Retina (tissue), 1 donor: Measurements from ENCODE around the gene CD276.
"Not testable (repeated sequence)": the region's sequence is repeated elsewhere in the genome, so short reads cannot be mapped to it uniquely, and the experiment has no call there.

Experiments used
- DNase-seq: peaks from one replicate; pipeline ENCODE4 v3.0.0-alpha.2; 2016

The CD276 gene

GRCh38 chr15:73712107-73712506 lies 27.9 kb downstream of the CD276 start:
- no peak for DNase-seq

GRCh38 chr15:73714695-73715301 lies 30.6 kb downstream of the CD276 start:
- no peak for DNase-seq

DNA sequence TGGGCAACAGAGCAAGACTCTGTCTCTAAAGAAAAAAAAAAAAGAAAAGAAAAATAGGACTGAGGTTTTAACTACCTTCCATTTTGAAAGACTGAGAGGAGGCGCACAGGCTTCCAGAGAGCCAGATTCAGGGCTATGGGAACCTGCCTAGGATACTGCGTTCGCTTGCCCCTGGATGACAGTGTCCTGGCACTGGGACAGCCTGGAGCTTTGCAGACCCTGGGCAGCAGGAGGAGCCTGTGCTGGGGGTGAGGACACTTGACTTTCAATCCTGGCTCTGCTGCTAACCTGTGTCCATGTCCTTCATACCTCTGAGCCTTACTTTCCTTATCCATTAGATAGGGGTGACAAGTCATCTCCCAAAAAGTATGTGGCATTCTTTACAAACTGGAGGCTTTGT lies 31.2 kb downstream of the CD276 start:
- no peak for DNase-seq

GRCh38 chr15:73716417-73716816 lies 32.2 kb downstream of the CD276 start:
- DNase-seq = no peak

GRCh38 chr15:73717206-73717605 lies 33.0 kb downstream of the CD276 start:
- no peak for DNase-seq

GRCh38 chr15:73717802-73718201 lies 33.6 kb downstream of the CD276 start:
- no peak for DNase-seq

DNA sequence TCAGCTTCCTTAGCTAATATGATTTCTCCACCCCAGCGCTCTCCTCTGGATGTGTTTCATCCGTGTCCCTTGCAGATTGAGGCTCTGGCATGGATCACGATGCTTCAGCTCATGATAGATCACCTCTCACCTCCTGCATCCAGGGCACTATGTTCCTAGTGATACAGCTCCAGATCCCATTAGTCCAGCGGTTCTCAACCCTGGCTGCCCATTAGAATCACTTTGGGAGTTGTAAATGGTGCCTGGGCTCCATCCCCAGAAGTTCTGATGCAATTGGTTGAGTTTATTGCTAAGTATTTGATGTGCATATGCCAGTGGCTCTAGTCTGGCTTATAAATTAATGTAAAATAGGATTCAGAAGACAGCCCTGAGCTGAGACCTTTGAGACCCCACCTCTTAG lies 34.5 kb downstream of the CD276 start:
- DNase-seq = no peak

- DNase-seq = no peak
Observed at GRCh38 chr15:73722425-73722824, 38.2 kb downstream of the CD276 start.

DNA sequence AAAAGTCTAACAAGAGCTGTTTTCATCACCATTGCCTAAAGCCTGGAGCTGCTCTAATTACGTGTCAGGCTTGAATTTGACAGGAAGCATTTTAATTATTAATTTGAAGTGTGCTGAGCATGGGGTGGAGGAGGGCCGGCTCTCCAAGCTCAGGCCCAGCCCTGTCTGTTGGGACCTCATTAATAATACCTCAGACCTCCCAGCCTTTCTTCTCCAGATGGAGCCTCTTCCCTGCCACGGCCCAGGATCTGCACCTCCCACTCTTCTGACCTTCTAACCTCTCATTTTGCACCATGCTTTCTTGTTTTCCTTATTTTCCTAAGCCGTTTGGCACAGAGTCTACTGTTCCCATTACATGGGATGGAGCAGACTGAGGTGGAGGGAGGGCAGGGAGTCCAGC lies 39.0 kb downstream of the CD276 start:
- no peak for DNase-seq

GRCh38 chr15:73724212-73724611 lies 40.0 kb downstream of the CD276 start:
- no peak for DNase-seq

- no peak for DNase-seq
Observed at GRCh38 chr15:73727330-73727976, 43.3 kb downstream of the CD276 start.

- DNase-seq = not testable (repeated sequence)
Observed at GRCh38 chr15:73732051-73732450, 47.9 kb downstream of the CD276 start.

GRCh38 chr15:73732930-73733329 lies 48.7 kb downstream of the CD276 start:
- DNase-seq = no peak

GRCh38 chr15:73737535-73737934 lies 53.4 kb downstream of the CD276 start:
- no peak for DNase-seq

- DNase-seq = no peak
Observed at GRCh38 chr15:73740152-73741048, 56.2 kb downstream of the CD276 start.

- DNase-seq = no peak
Observed at GRCh38 chr15:73741321-73741836, 57.2 kb downstream of the CD276 start.

GRCh38 chr15:73744293-73744692 lies 60.1 kb downstream of the CD276 start:
- DNase-seq = no peak

GRCh38 chr15:73745073-73745472 lies 60.9 kb downstream of the CD276 start:
- DNase-seq = no peak

- peak; percentile 56 for DNase-seq
Observed at GRCh38 chr15:73746261-73746660, 62.1 kb downstream of the CD276 start.

GRCh38 chr15:73746883-73747282 lies 62.7 kb downstream of the CD276 start:
- no peak for DNase-seq

GRCh38 chr15:73747847-73748590 lies 63.8 kb downstream of the CD276 start:
- DNase-seq = peak; percentile 70

DNA sequence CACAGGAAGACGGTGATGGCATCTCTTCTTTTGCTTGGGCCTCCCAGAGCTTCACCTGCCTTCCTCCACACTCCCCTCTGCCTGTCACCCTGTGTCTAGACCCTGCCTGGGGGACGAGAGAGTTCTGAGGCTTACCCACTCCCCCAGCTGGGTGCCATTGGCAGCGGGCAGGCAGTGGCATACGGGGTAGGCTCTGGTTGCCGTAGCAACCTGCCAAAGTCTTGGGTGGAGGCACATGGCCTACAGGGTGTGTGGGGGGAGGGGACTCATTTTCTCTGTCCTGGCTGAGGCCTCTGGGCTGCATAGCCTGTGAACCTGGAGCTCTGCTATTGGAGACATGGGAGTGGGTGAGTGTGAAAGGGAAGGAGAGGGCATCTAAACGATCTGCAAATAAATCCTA lies 64.5 kb downstream of the CD276 start:
- no peak for DNase-seq

DNA sequence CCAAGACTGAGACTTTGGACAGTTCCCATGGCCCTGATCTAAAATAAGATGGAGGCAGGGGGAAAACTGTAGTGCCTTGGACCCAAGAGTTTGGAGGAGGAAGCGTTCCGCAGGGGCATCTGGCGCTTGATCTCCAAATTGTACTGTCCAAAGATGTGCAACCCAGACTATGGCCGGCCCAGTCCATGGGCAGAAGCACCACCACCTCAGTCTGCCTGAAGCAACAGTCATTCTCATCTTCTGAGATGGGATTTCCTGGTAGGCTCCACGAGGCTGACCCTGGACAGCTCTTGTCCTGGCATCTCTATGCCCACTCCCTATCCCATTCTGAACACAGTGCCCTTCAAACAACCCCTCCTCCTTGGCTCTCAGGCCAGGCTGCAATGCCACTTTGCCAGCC lies 65.3 kb downstream of the CD276 start:
- DNase-seq = no peak
